GM19025 (cell line): ENCODE measurements around the gene ZC3H13.

Source experiments
- ATAC-seq: cut with Tn5 transposase; IDR thresholded peaks from one replicate; pipeline ENCODE4 v1.9.1; 2021; ENCODE audit warnings: mild to moderate bottlenecking, low read depth, moderate library complexity; ENCODE audit not compliant: unreplicated experiment

Gene ZC3H13

GRCh38 chr13:46052319-46053161, at the start of gene ZC3H13:
TSS of gene ZC3H13 (minus strand) at chr13:46052746. CDS start at chr13:46045507, 7,239 bp downstream.
- peak; percentile 99 for ATAC-seq

- ATAC-seq, result no peak
Measured at GRCh38 chr13:46102255-46102605, 49.7 kb upstream of the ZC3H13 start.

- ATAC-seq, result no peak
Measured at GRCh38 chr13:46101484-46102254, 49.1 kb upstream of the ZC3H13 start.

- ATAC-seq, result no peak
Measured at GRCh38 chr13:46101002-46101401, 48.5 kb upstream of the ZC3H13 start.

- ATAC-seq, result no peak
Measured at GRCh38 chr13:46100191-46100815, 47.8 kb upstream of the ZC3H13 start.

GRCh38 chr13:46097663-46098062, 45.1 kb upstream of the ZC3H13 start:
- ATAC-seq, result no peak

GRCh38 chr13:46097015-46097414, 44.5 kb upstream of the ZC3H13 start:
- no peak for ATAC-seq

GRCh38 chr13:46094478-46094877, 41.9 kb upstream of the ZC3H13 start:
- no peak for ATAC-seq

GRCh38 chr13:46088821-46089562, 36.4 kb upstream of the ZC3H13 start:
- ATAC-seq, result no peak

- ATAC-seq, result no peak
Measured at GRCh38 chr13:46087481-46087880, 34.9 kb upstream of the ZC3H13 start.

GRCh38 chr13:46086985-46087384, 34.4 kb upstream of the ZC3H13 start:
- no peak for ATAC-seq

GRCh38 chr13:46086421-46086922, 33.9 kb upstream of the ZC3H13 start:
- no peak for ATAC-seq

GRCh38 chr13:46085737-46086136, 33.2 kb upstream of the ZC3H13 start:
- ATAC-seq, result no peak

- no peak for ATAC-seq
Measured at GRCh38 chr13:46082324-46082723, 29.8 kb upstream of the ZC3H13 start.

- no peak for ATAC-seq
Measured at GRCh38 chr13:46079770-46080169, 27.2 kb upstream of the ZC3H13 start.

GRCh38 chr13:46077265-46077664, 24.7 kb upstream of the ZC3H13 start:
- ATAC-seq, result no peak

- ATAC-seq, result no peak
Measured at GRCh38 chr13:46076827-46077226, 24.3 kb upstream of the ZC3H13 start.

GRCh38 chr13:46075811-46076210, 23.3 kb upstream of the ZC3H13 start:
- no peak for ATAC-seq

- ATAC-seq, result peak; percentile 90
Measured at GRCh38 chr13:46071590-46072249, 19.2 kb upstream of the ZC3H13 start.

- ATAC-seq, result no peak
Measured at GRCh38 chr13:46063292-46063691, 10.7 kb upstream of the ZC3H13 start.
